K562 (cell line): ENCODE measurements around the gene TMEM53. TPM values are rescaled to one million over a fixed set of nuclear protein-coding genes. Genes with fewer than 3 reads are reported as not detected.

Experiments
- ATAC-seq: fragments of 200-7000 bp; cut with Tn5 transposase; 3 replicates; pipeline ENCODE4 v1.9.1; 2020; ENCODE audit warnings: moderate library complexity
- BruUV-seq: library from RNA; stranded (reverse); fragments of 400-500 nt; replicated peaks from 2 replicates; lab custom pipeline; 2021; lab: Mats Ljungman, UMichigan
- CTCF ChIA-PET: fragments of 300-600 bp; formaldehyde crosslinking; extraction: SDS; loops from one replicate; lab custom pipeline; 2021; ENCODE audit warnings: low intra/inter-chr PET ratio; lab: Yijun Ruan, JAX
- POLR2A ChIA-PET: fragments of 300-600, 350-650 bp; sonication (Branson Sonifier 250); formaldehyde crosslinking; extraction: SDS; loops from one replicate; lab custom pipeline; 2021; ENCODE audit warnings: antibody characterized with exemption, inconsistent platforms; lab: Yijun Ruan, JAX
- DNase-seq, 4 experiments: peaks; one replicate each; pipeline versions ENCODE4 v3.0.0 to v3.0.0-alpha.2; 2011 to 2018; ENCODE audit warnings: low spot score in 3 of 4, mixed read lengths in 3 of 4; ENCODE audit errors: extremely low read depth in 1 of 4
- FAIRE-seq: peaks from 2 replicates; lab custom pipeline; 2011; peaks lifted over from hg19 to GRCh38; lab: Jason Lieb, UNC
- H2AFZ ChIP-seq: 2 replicates; pipeline ENCODE4 v1.6.0; 2011; ENCODE audit warnings: low read depth, low read length, control low read depth, inconsistent platforms
- H3K27ac ChIP-seq: fragments of 200-600 bp; 3 replicates; pipeline ENCODE4 v1.8.0; 2011; ENCODE audit warnings: low read depth, mild to moderate bottlenecking, control low read depth, inconsistent platforms, low read length, moderate library complexity, mixed read lengths; ENCODE audit errors: extremely low read depth
- H3K27me3 ChIP-seq, 2 experiments: fragments of 300-600 bp in 1 of 2; 2 replicates in 1 of 2; 3 replicates in 1 of 2; pipeline versions ENCODE4 v1.6.0 to v1.8.0; 2011; ENCODE audit warnings: inconsistent platforms in 2 of 2, low read length in 2 of 2, mild to moderate bottlenecking in 1 of 2, mixed read lengths in 1 of 2, moderate library complexity in 1 of 2; ENCODE audit not compliant: control insufficient read depth in 2 of 2, insufficient read depth in 2 of 2
- H3K36me3 ChIP-seq: fragments of 300-600 bp; 3 replicates; pipeline ENCODE4 v1.8.0; 2011; ENCODE audit warnings: mild to moderate bottlenecking, low read length, inconsistent platforms; ENCODE audit not compliant: control insufficient read depth, insufficient read depth
- H3K4me1 ChIP-seq, 2 experiments: fragments of 200-600 bp in 1 of 2; replicated peaks in 1 of 2; 2 replicates in 1 of 2; 3 replicates in 1 of 2; pipeline versions ENCODE4 v1.5.1 to v1.8.0; 2011; ENCODE audit warnings: inconsistent platforms in 2 of 2, low read length in 2 of 2, mild to moderate bottlenecking in 1 of 2, mixed read lengths in 1 of 2, moderate library complexity in 1 of 2; ENCODE audit not compliant: control insufficient read depth in 2 of 2, insufficient read depth in 2 of 2
- H3K4me2 ChIP-seq: 2 replicates; pipeline ENCODE4 v1.6.1; 2011; ENCODE audit warnings: low read length, control low read depth, inconsistent platforms, mixed read lengths; ENCODE audit not compliant: insufficient read depth
- H3K4me3 ChIP-seq: fragments of 200-600 bp; sonication (generic), shearing (Covaris generic); 2 replicates; pipeline ENCODE4 v1.5.1; 2016; ENCODE audit warnings: control low read depth, inconsistent platforms
- H3K79me2 ChIP-seq: fragments of 200-600 bp; 3 replicates; pipeline ENCODE4 v1.8.0; 2011; ENCODE audit warnings: low read length, inconsistent platforms; ENCODE audit not compliant: control insufficient read depth, insufficient read depth
- H3K9ac ChIP-seq, 2 experiments: 2 replicates each; pipeline versions ENCODE4 v1.6.0 to v1.6.1; 2011; ENCODE audit warnings: low read depth in 2 of 2, low read length in 2 of 2, control low read depth in 1 of 2, inconsistent platforms in 1 of 2, mild to moderate bottlenecking in 1 of 2, mixed read lengths in 1 of 2; ENCODE audit not compliant: insufficient read depth in 1 of 2
- H3K9me1 ChIP-seq: one replicate; pipeline ENCODE4 v1.6.0; 2011; ENCODE audit warnings: inconsistent platforms, mild to moderate bottlenecking, low read length, moderate library complexity; ENCODE audit not compliant: control insufficient read depth, insufficient read depth
- H3K9me3 ChIP-seq: replicated peaks from 2 replicates; pipeline ENCODE4 v1.5.1; 2011; ENCODE audit warnings: low read depth, low read length, inconsistent platforms; ENCODE audit not compliant: control insufficient read depth, insufficient read depth
- H4K20me1 ChIP-seq: replicated peaks from 2 replicates; pipeline ENCODE4 v1.6.1; 2011; ENCODE audit warnings: low read length, inconsistent platforms, mixed read lengths; ENCODE audit not compliant: control insufficient read depth, insufficient read depth
- HDGF ChIP-seq: fragments of 450-650 bp; IDR thresholded peaks from 2 replicates; pipeline ENCODE4 v1.6.1; 2016
- POLR2A ChIP-seq: fragments of 450-650 bp; conservative IDR thresholded peaks from 2 replicates; pipeline ENCODE4 v1.6.1; 2016
- SRSF7 ChIP-seq: fragments of 200-400 bp; formaldehyde crosslinking; optimal IDR thresholded peaks from 2 replicates; pipeline ENCODE3; 2017; ENCODE audit warnings: mild to moderate bottlenecking, low read depth, low read length
- THRA ChIP-seq: fragments of 450-650 bp; IDR thresholded peaks from 2 replicates; pipeline ENCODE4 v1.6.1; 2017; ENCODE audit warnings: mild to moderate bottlenecking, moderate library complexity
- ZBTB17 ChIP-seq: fragments of 450-650 bp; formaldehyde crosslinking; IDR thresholded peaks from 2 replicates; pipeline ENCODE4 v1.4.0; 2020; ENCODE audit warnings: mild to moderate bottlenecking
- ZNF707 ChIP-seq: fragments of 250-450 bp; sonication (Bioruptor Pico); conservative IDR thresholded peaks from 2 replicates; pipeline ENCODE4 v1.8.0; 2022; ENCODE audit warnings: inconsistent platforms, mild to moderate bottlenecking, moderate library complexity
- ZSCAN29 ChIP-seq: fragments of 450-650 bp; IDR thresholded peaks from 2 replicates; pipeline ENCODE4 v1.6.1; 2017
- WGBS: fragments of 100-300 bp; shearing (Covaris generic); methylation state at CpG from one replicate; pipeline ENCODE4 v1.1.6; 2016; ENCODE audit warnings: low coverage, mixed read lengths; ENCODE audit not compliant: insufficient coverage; ENCODE audit errors: missing lambda C conversion rate; 5-methylcytosine and 5-hydroxymethylcytosine counted together
- in situ Hi-C: fragments of 300-500 bp; cut with MboI; formaldehyde crosslinking; loops from 4 replicates; pipeline ENCODE4 v1.15.0; 2018; ENCODE audit warnings: inconsistent platforms, mixed read lengths
- intact Hi-C: fragments of 100-400 bp; cut with micrococcal nuclease; formaldehyde crosslinking; loops from 2 replicates; pipeline ENCODE4 v1.14.2; 2022
- polyA plus RNA-seq, 8 experiments: library from polyadenylated mRNA; depleted of rRNA in 4 of 8; stranded (reverse) in 5 of 8; unstranded in 3 of 8; fragments of >200 nt; fragmentation: Nextera tagmentation in 2 of 8; fragmentation: Illumina TruSeq in 1 of 8; extraction: Ambion mirVana in 2 of 8; extraction: Trizol in 1 of 8; gene quantifications; 2 replicates each; pipeline versions ENCODE4 v1.2.1 to v1.2.3, GENCODE V29; 2011 to 2014; ENCODE audit warnings: inconsistent platforms in 1 of 8, missing spikeins in 1 of 8
- total RNA-seq, 7 experiments: library from RNA; depleted of rRNA in 6 of 7; stranded (reverse); fragments of >200 nt in 6 of 7; fragmentation: Illumina TruSeq in 2 of 7; extraction: Trizol in 2 of 7; gene quantifications; 2 replicates each; pipeline versions ENCODE4 v1.2.1 to v1.2.3, GENCODE V29; 2011 to 2021; ENCODE audit warnings: low replicate concordance in 1 of 7

TMEM53 gene
- total and polyA plus RNA-seq, 9 of the 15 experiments (the other 6 are each of a cell fraction or from before 2014, with no cell fraction given) = 0.23 to 3.7 (median 2.0) TPM

GRCh38 chr1:44717653-44718052 is 43.4 kb upstream of the TMEM53 start (continued):
- no peak for TF ChIP-seq THRA
- TF ChIP-seq SRSF7 = no peak
- no peak for TF ChIP-seq ZBTB17 (CRISPR knock-in tag)
- TF ChIP-seq HDGF = no peak

- in situ Hi-C loops (no loop called here), intact Hi-C loops (no loop called here)
- POLR2A ChIA-PET = interaction anchor here (0.7 to 9.1 kb wide), 5 partner anchors 11 to 299 kb away, joined by 3 to 328 read pairs (median 6); partner anchors contain the start of gene RNU5D-1
- H3K36me3 ChIP-seq = no peaks in the 10 kb centered on the region
- 0 out of 2 replicates have a peak, but pooled peaks cover 3% of the 10 kb centered on the region for H4K20me1 ChIP-seq
- H3K4me2 ChIP-seq = no peak overlapping the region
- H3K9me1 ChIP-seq = no peaks in the 10 kb centered on the region
- no TSS peak for BruUV-seq
- H3K9ac ChIP-seq = no peak overlapping the region
- H3K27ac ChIP-seq = no peak overlapping the region
- DNase-seq (no peak), ATAC-seq (no peak), FAIRE-seq (no peak)
- H3K79me2 ChIP-seq = no peaks in the 10 kb centered on the region
- no peak overlapping the region for H3K4me3 ChIP-seq
- 23% methylated on average over 4 of the region's 4 CpGs for WGBS
- H3K4me1 ChIP-seq = peaks cover 2 to 16% of the 10 kb centered on the region in 2 experiments
- no peak for TF ChIP-seq ZSCAN29
- no peak for TF ChIP-seq POLR2A
- TF ChIP-seq ZNF707 (CRISPR knock-in tag) = no peak
- no peaks in the 10 kb centered on the region for H3K9me3 ChIP-seq
- peaks cover 8 to 16% of the 10 kb centered on the region in 2 experiments; a peak in 4 of 5 replicates for H3K27me3 ChIP-seq
- H2AFZ ChIP-seq = no peak overlapping the region
- CTCF ChIA-PET = interaction anchor here (0.8 kb wide), 1 partner anchor 12 kb away, joined by 3 read pairs; no protein-coding TSS in a partner anchor
Observed at GRCh38 chr1:44717156-44717555, 42.9 kb upstream of the TMEM53 start.
